ENCODE data around the gene SCGB1C1.
A peak's percentile ranks its signal among the peaks of the same experiment; 100 is the strongest.

Gene SCGB1C1

GRCh38 chr11:227824-228379 lies 35.0 kb downstream of the SCGB1C1 start:
- TF ChIP-seq CTCF (IDR thresholded peaks at IDR 0.05; ENCODE audit: control insufficient read depth, insufficient read depth, low read depth, low read length, missing control alignments), result no peak
- no peak for DNase-seq (ENCODE audit: low read depth)
- H3K4me3 ChIP-seq (ENCODE audit: control insufficient read depth, low read depth, low read length), result no peak overlapping the region

- no peak for DNase-seq (ENCODE audit: low read depth)
- H3K4me3 ChIP-seq (ENCODE audit: control insufficient read depth, low read depth, low read length), result no peak overlapping the region
- no peak for TF ChIP-seq CTCF (IDR thresholded peaks at IDR 0.05; ENCODE audit: control insufficient read depth, insufficient read depth, low read depth, low read length, missing control alignments)
Measured at GRCh38 chr11:230431-230830, 37.6 kb downstream of the SCGB1C1 start.

GRCh38 chr11:232783-233565 lies 40.1 kb downstream of the SCGB1C1 start:
- DNase-seq (ENCODE audit: low read depth), result no peak

GRCh38 chr11:235180-235579 lies 42.3 kb downstream of the SCGB1C1 start:
- peak overlapping the region; percentile 85; the same call in 1 of the 2 replicates for H3K4me3 ChIP-seq (ENCODE audit: control insufficient read depth, low read depth, low read length)
- DNase-seq (ENCODE audit: low read depth), result no peak
- TF ChIP-seq CTCF (IDR thresholded peaks at IDR 0.05; ENCODE audit: control insufficient read depth, insufficient read depth, low read depth, low read length, missing control alignments), result no peak

More at GRCh38 chr11:232783-233565, 40.1 kb downstream of the SCGB1C1 start:
- H3K4me3 ChIP-seq (ENCODE audit: control insufficient read depth, low read depth, low read length), result no peak overlapping the region
- no peak for TF ChIP-seq CTCF (IDR thresholded peaks at IDR 0.05; ENCODE audit: control insufficient read depth, insufficient read depth, low read depth, low read length, missing control alignments)

- TF ChIP-seq CTCF (IDR thresholded peaks at IDR 0.05; ENCODE audit: control insufficient read depth, insufficient read depth, low read depth, low read length, missing control alignments), result no peak
- peak overlapping the region; percentile 85 for H3K4me3 ChIP-seq (ENCODE audit: control insufficient read depth, low read depth, low read length)
- no peak for DNase-seq (ENCODE audit: low read depth)
Measured at GRCh38 chr11:235609-235996, 42.7 kb downstream of the SCGB1C1 start.

GRCh38 chr11:235997-236773 lies 43.3 kb downstream of the SCGB1C1 start, which contains the start of gene SIRT3:
Gene SIRT3, minus strand, starts transcription at chr11:236342. Its CDS starts 14 bp downstream, at chr11:236328.
- H3K4me3 ChIP-seq (ENCODE audit: control insufficient read depth, low read depth, low read length), result peak within 1 kb of the TSS; percentile 91
- TF ChIP-seq CTCF (IDR thresholded peaks at IDR 0.05; ENCODE audit: control insufficient read depth, insufficient read depth, low read depth, low read length, missing control alignments), result no peak
- DNase-seq (ENCODE audit: low read depth), result peak; percentile 7
